Tibial artery (tissue), 4 donors: ENCODE results near the gene UBE2V1.
"Not testable (repeated sequence)": the region's sequence is repeated elsewhere in the genome, so short reads cannot be mapped to it uniquely, and the experiment has no call there.

ENCODE experiments used
- DNase-seq, 2 donors: peaks; one replicate each; pipeline ENCODE4 v3.0.0-alpha.2; 2019
- H3K27ac ChIP-seq, 2 donors: fragments of 200-600 bp; sonication (generic) in 1 of 2; 1 replicate in 1 of 2; 2 replicates in 1 of 2; pipeline ENCODE4 v1.5.1; 2018 to 2019; ENCODE audit warnings: mild to moderate bottlenecking in 1 of 2
- H3K27me3 ChIP-seq, 2 donors: fragments of 200-600 bp; sonication (generic) in 1 of 2; one replicate each; pipeline versions ENCODE4 v1.5.1 to v1.6.0; 2016 to 2019
- H3K36me3 ChIP-seq, 3 donors: fragments of 200-600 bp; sonication (generic) in 2 of 3; one replicate each; pipeline ENCODE4 v1.5.1; 2016 to 2019; ENCODE audit warnings: mild to moderate bottlenecking in 2 of 3
- H3K4me1 ChIP-seq, 4 donors: fragments of 200-600 bp; sonication (generic) in 2 of 4; 1 replicate in 3 of 4; 2 replicates in 1 of 4; pipeline ENCODE4 v1.5.1; 2016 to 2019
- H3K4me3 ChIP-seq, 2 donors: fragments of 200-600 bp; sonication (generic) in 1 of 2; 1 replicate in 1 of 2; 2 replicates in 1 of 2; pipeline ENCODE4 v1.5.1; 2018 to 2019; ENCODE audit warnings: mild to moderate bottlenecking in 2 of 2
- H3K9me3 ChIP-seq, 3 donors: fragments of 200-600 bp; sonication (generic) in 1 of 3; one replicate each; pipeline ENCODE4 v1.5.1; 2016 to 2019
- CTCF ChIP-seq, 2 experiments: fragments of 200-600 bp in 1 of 2; fragments of 450-650 bp in 1 of 2; IDR thresholded peaks; one replicate each; pipeline ENCODE4 v1.5.1; 2017 to 2019; ENCODE audit warnings: antibody characterized with exemption in 2 of 2, mild to moderate bottlenecking in 1 of 2, moderate library complexity in 1 of 2
- intact Hi-C: fragments of 100-400 bp; cut with DNase I; formaldehyde crosslinking; loops from one replicate; pipeline ENCODE4 v1.15.0; 2023; ENCODE audit warnings: low total_unique reads

UBE2V1 gene

GRCh38 chr20:50112512-50113419 lies at the start of gene UBE2V1:
UBE2V1 (minus strand) TSS chr20:50113150; CDS start chr20:50113128, 22 bp downstream.
- intact Hi-C loops, result no loop called here
- peak within 1 kb of the TSS; percentile 95 to 99 for H3K4me3 ChIP-seq
- DNase-seq, result peak; percentile 91 to 96
- peaks cover 0 to 74% (median 48%) of the 10 kb centered on the region in 4 donors for H3K4me1 ChIP-seq
- no peaks in the 10 kb centered on the region for H3K36me3 ChIP-seq
- H3K9me3 ChIP-seq, result no peaks in the 10 kb centered on the region
- no peaks in the 10 kb centered on the region for H3K27me3 ChIP-seq
- TF ChIP-seq CTCF (IDR thresholded peaks at IDR 0.05), result peak in 1 of 2 experiments; percentile 6
- peak within 1 kb of the TSS; percentile 97 to 98 for H3K27ac ChIP-seq

- H3K9me3 ChIP-seq, intact Hi-C loops, H3K27ac ChIP-seq, DNase-seq, H3K27me3 ChIP-seq, H3K4me3 ChIP-seq, H3K36me3 ChIP-seq: not testable (repeated sequence)
- H3K4me1 ChIP-seq, result peaks cover 0 to 11% (median 6%) of the 10 kb centered on the region in 4 donors
These were observed 48.5 kb upstream of the UBE2V1 start for GRCh38 chr20:50161494-50161893.

- Histone ChIP-seq H3K27me3 (no peaks in the 10 kb centered on the region), H3K36me3 (no peaks in the 10 kb centered on the region), H3K27ac (peak within 1 kb of the TSS; percentile 85 to 90), H3K4me3 (peak within 1 kb of the TSS; percentile 94 to 99), H3K9me3 (no peaks in the 10 kb centered on the region), H3K4me1 (peaks cover 0 to 49% (median 35%) of the 10 kb centered on the region in 4 donors)
- no peak for TF ChIP-seq CTCF (IDR thresholded peaks at IDR 0.05)
- DNase-seq, result peak; percentile 81 to 96
- intact Hi-C loops, result no loop called here
These were observed 40.8 kb upstream of the UBE2V1 start, which contains the start of gene PEDS1 for GRCh38 chr20:50153500-50154377. PEDS1 (minus strand) TSS chr20:50153723; CDS start chr20:50153637, 86 bp downstream.

- H3K27ac ChIP-seq, result peak overlapping the region; percentile 84 to 90
- DNase-seq, result no peak
- H3K4me3 ChIP-seq, result peak overlapping the region; percentile 94 to 99
- TF ChIP-seq CTCF (IDR thresholded peaks at IDR 0.05), result no peak
- H3K9me3 ChIP-seq, result no peaks in the 10 kb centered on the region
- peaks cover 0 to 5% (median 4%) of the 10 kb centered on the region in 3 donors for H3K36me3 ChIP-seq
- intact Hi-C loops, result no loop called here
- H3K4me1 ChIP-seq, result peaks cover 0 to 49% (median 35%) of the 10 kb centered on the region in 4 donors
- H3K27me3 ChIP-seq, result no peaks in the 10 kb centered on the region
These were observed 40.2 kb upstream of the UBE2V1 start for GRCh38 chr20:50153153-50153499.

- H3K9me3 ChIP-seq, result no peaks in the 10 kb centered on the region
- peaks cover 0 to 11% (median 6%) of the 10 kb centered on the region in 3 donors for H3K36me3 ChIP-seq
- no peaks in the 10 kb centered on the region for H3K27me3 ChIP-seq
- TF ChIP-seq CTCF (IDR thresholded peaks at IDR 0.05), result no peak
- H3K27ac ChIP-seq, result peak overlapping the region; percentile 84 to 90
- peaks cover 0 to 49% (median 35%) of the 10 kb centered on the region in 4 donors for H3K4me1 ChIP-seq
- peak overlapping the region; percentile 94 to 99 for H3K4me3 ChIP-seq
- intact Hi-C loops, result no loop called here
- no peak for DNase-seq
These were observed 39.6 kb upstream of the UBE2V1 start for GRCh38 chr20:50152394-50153152.
